Parathyroid adenoma (tissue), 2 donors: ENCODE data around the gene ZNF282.
"Not testable (repeated sequence)": the region's sequence is repeated elsewhere in the genome, so short reads cannot be mapped to it uniquely, and the experiment has no call there.

Experiments
- H2AFZ ChIP-seq: fragments of 300-600 bp; sonication (generic); one replicate; pipeline ENCODE4 v1.7.0; 2017; ENCODE audit warnings: antibody characterized with exemption, mild to moderate bottlenecking
- H3K27ac ChIP-seq: fragments of 300-600 bp; sonication (generic); one replicate; pipeline ENCODE4 v1.7.0; 2017
- H3K27me3 ChIP-seq: fragments of 300-600 bp; sonication (generic); one replicate; pipeline ENCODE4 v1.7.0; 2017; ENCODE audit warnings: low read length; ENCODE audit not compliant: control insufficient read depth, insufficient read depth
- H3K36me3 ChIP-seq: fragments of 300-600 bp; sonication (generic); one replicate; pipeline ENCODE4 v1.7.0; 2017; ENCODE audit warnings: low read length; ENCODE audit not compliant: control insufficient read depth, insufficient read depth
- H3K4me1 ChIP-seq: fragments of 300-600 bp; sonication (generic); one replicate; pipeline ENCODE4 v1.7.0; 2017; ENCODE audit warnings: control low read depth
- H3K4me2 ChIP-seq: fragments of 300-600 bp; sonication (generic); one replicate; pipeline ENCODE4 v1.7.0; 2017; ENCODE audit warnings: low read length
- H3K4me3 ChIP-seq: fragments of 300-600 bp; sonication (generic); one replicate; pipeline ENCODE4 v1.7.0; 2017; ENCODE audit warnings: low read depth, low read length
- H3K79me2 ChIP-seq: fragments of 300-600 bp; sonication (generic); one replicate; pipeline ENCODE4 v1.7.0; 2017; ENCODE audit warnings: control low read depth
- H3K9ac ChIP-seq: fragments of 300-600 bp; sonication (generic); one replicate; pipeline ENCODE4 v1.7.0; 2017; ENCODE audit warnings: mild to moderate bottlenecking
- H3K9me3 ChIP-seq: fragments of 300-600 bp; sonication (generic); one replicate; pipeline ENCODE4 v1.7.0; 2017; ENCODE audit warnings: low read length; ENCODE audit not compliant: control insufficient read depth
- CTCF ChIP-seq: fragments of 300-600 bp; sonication (generic); IDR thresholded peaks from one replicate; pipeline ENCODE4 v1.7.0; 2017; ENCODE audit warnings: antibody characterized with exemption, mild to moderate bottlenecking
- donor health status: primary hyperparathyroidism.

Gene ZNF282

DNA sequence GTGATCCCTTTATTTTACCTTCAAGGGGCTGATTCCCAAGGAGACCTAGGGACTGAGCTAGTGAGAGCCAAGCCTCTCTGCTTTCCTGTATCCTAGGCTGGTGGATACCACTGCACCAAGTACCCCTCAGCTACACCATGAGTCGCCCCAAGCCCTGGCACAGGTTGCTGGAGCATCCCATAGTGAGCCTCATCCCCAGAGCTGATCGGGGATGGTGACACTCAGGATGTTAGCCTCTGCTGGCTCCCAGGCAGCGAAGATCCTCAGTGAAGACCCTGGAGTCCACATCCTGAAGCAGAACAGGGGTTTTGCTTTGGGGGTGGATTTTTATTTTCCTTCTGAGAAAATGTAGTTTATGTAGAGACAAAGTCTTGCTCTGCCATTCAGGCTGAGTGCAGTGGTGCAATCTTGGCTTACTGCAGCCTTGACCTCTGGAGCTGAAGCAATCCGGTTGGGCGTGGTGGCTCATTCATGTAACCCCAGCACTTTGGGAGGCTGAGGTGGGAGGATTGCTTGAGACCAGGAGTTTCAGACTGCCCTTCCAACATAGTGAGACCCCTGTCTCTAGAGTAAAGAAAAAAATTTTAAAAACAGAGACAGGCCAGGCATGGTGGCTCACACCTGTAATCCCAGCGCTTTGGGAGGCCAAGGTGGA lies 31.6 kb downstream of the ZNF282 start:
- Histone ChIP-seq H3K4me3 (no peak overlapping the region), H3K9ac (no peak overlapping the region), H2AFZ (no peak overlapping the region), H3K79me2 (no peaks in the 10 kb centered on the region), H3K9me3 (no peaks in the 10 kb centered on the region), H3K27me3 (no peaks in the 10 kb centered on the region), H3K27ac (no peak overlapping the region), H3K4me1 (no peaks in the 10 kb centered on the region), H3K36me3 (no peaks in the 10 kb centered on the region), H3K4me2 (no peak overlapping the region)
- TF ChIP-seq CTCF, result no peak

GRCh38 chr7:149228831-149229471 lies 33.6 kb downstream of the ZNF282 start:
- H3K27me3 ChIP-seq, result no peaks in the 10 kb centered on the region
- no peak overlapping the region for H3K4me2 ChIP-seq
- no peak for TF ChIP-seq CTCF
- H3K9ac ChIP-seq, result no peak overlapping the region
- H3K9me3 ChIP-seq, result no peaks in the 10 kb centered on the region
- H3K79me2 ChIP-seq, result no peaks in the 10 kb centered on the region
- no peak overlapping the region for H2AFZ ChIP-seq
- no peaks in the 10 kb centered on the region for H3K4me1 ChIP-seq
- H3K4me3 ChIP-seq, result no peak overlapping the region
- H3K36me3 ChIP-seq, result no peaks in the 10 kb centered on the region
- H3K27ac ChIP-seq, result no peak overlapping the region

DNA sequence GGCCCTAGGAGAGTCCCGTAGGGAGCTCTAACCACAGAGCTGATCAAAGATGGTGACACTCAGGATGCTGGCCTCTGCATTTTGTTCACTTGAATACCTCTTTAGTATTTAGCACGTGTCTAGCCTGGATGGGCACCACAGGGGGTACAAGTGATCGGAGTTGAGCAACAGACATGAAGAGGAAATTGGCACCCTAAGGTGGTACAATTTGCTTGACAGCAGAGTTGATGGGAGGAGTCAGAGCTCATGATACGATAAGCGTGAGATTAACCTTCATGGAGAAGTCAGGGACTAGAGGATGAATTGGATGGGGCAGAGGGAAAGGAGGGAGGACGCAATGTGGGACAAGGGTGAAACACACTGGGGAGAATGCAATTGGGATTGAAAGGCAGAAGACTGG lies 34.2 kb downstream of the ZNF282 start:
- no peak overlapping the region for H3K4me3 ChIP-seq
- H3K27me3 ChIP-seq, result no peaks in the 10 kb centered on the region
- H3K27ac ChIP-seq, result no peak overlapping the region
- H3K4me2 ChIP-seq, result no peak overlapping the region
- H3K9ac ChIP-seq, result no peak overlapping the region
- no peaks in the 10 kb centered on the region for H3K36me3 ChIP-seq
- TF ChIP-seq CTCF, result no peak
- H2AFZ ChIP-seq, result no peak overlapping the region
- no peaks in the 10 kb centered on the region for H3K79me2 ChIP-seq
- H3K4me1 ChIP-seq, result no peaks in the 10 kb centered on the region
- H3K9me3 ChIP-seq, result no peaks in the 10 kb centered on the region

- Histone ChIP-seq H3K9ac (no peak overlapping the region), H3K27ac (no peak overlapping the region), H3K79me2 (no peaks in the 10 kb centered on the region), H2AFZ (no peak overlapping the region), H3K4me2 (no peak overlapping the region), H3K9me3 (no peaks in the 10 kb centered on the region), H3K4me3 (no peak overlapping the region), H3K36me3 (no peaks in the 10 kb centered on the region), H3K4me1 (no peaks in the 10 kb centered on the region), H3K27me3 (no peaks in the 10 kb centered on the region)
- no peak for TF ChIP-seq CTCF
Observed at GRCh38 chr7:149232362-149232761, 37.0 kb downstream of the ZNF282 start.

DNA sequence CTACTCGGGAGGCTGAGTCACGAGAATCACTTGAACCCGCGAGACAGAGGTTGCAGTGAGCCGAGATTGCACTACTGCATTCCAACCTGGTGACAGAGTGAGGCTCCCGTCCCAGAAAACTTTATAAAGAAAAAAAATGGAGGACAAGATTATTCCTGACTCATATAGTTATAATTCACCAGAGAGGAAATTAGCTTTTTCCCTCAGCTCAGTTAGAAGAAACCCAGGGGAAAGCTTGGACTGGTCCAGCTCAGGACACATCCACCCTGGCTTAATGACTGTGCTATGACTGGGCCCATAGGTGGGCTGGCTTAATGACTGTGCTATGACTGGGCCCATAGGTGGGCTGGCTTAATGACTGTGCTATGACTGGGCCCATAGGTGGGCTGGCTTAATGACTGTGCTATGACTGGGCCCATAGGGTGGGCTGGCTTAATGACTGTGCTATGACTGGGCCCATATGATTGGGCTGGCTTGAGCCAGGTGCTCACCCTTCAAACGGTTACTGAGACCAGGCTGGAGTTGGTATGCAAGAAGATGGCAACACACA lies 38.4 kb downstream of the ZNF282 start:
- H3K27me3 ChIP-seq, H3K4me3 ChIP-seq, H3K9me3 ChIP-seq, H3K4me2 ChIP-seq, H3K36me3 ChIP-seq, H3K9ac ChIP-seq, H2AFZ ChIP-seq, H3K79me2 ChIP-seq, H3K27ac ChIP-seq, H3K4me1 ChIP-seq: not testable (repeated sequence)
